Heart right ventricle (tissue), 16 donors: ENCODE data around the gene CHST1. TPM values are rescaled to one million over a fixed set of nuclear protein-coding genes. Genes with fewer than 3 reads are reported as not detected.
A peak's percentile ranks its signal among the peaks of the same experiment; 100 is the strongest.

Experiments used
- ATAC-seq, 8 donors: fragments of 200-7000 bp; cut with Tn5 transposase; one replicate each; pipeline ENCODE4 v1.9.1; 2020; ENCODE audit warnings: mild to moderate bottlenecking in 8 of 8, moderate library complexity in 8 of 8, moderate number of reproducible peaks in 1 of 8
- DNase-seq, 2 donors: peaks; one replicate each; pipeline ENCODE4 v3.0.0-alpha.2; 2020
- H3K27ac ChIP-seq, 10 donors: fragments of 200-600 bp; sonication (generic) in 2 of 10; one replicate each; pipeline versions ENCODE4 v1.5.0 to v1.8.0; 2020 to 2022; ENCODE audit warnings: mild to moderate bottlenecking in 3 of 10
- H3K27me3 ChIP-seq, 7 donors: fragments of 200-600 bp; one replicate each; pipeline ENCODE4 v1.8.0; 2021 to 2022; ENCODE audit warnings: mild to moderate bottlenecking in 2 of 7
- H3K36me3 ChIP-seq, 9 donors: fragments of 200-600 bp; sonication (generic) in 1 of 9; one replicate each; pipeline versions ENCODE4 v1.5.0 to v1.8.0; 2020 to 2022; ENCODE audit warnings: mild to moderate bottlenecking in 2 of 9
- H3K4me1 ChIP-seq, 9 donors: fragments of 200-600 bp; sonication (generic) in 1 of 9; one replicate each; pipeline versions ENCODE4 v1.5.0 to v1.8.0; 2020 to 2022; ENCODE audit warnings: mild to moderate bottlenecking in 4 of 9
- H3K4me3 ChIP-seq, 10 donors: fragments of 200-600 bp; sonication (generic) in 2 of 10; one replicate each; pipeline versions ENCODE4 v1.5.0 to v1.8.0; 2020 to 2022; ENCODE audit warnings: mild to moderate bottlenecking in 7 of 10, moderate library complexity in 2 of 10
- H3K9me3 ChIP-seq, 11 donors: fragments of 200-600 bp in 10 of 11; sonication (generic) in 2 of 11; one replicate each; pipeline versions ENCODE4 v1.5.0 to v1.8.0; 2013 to 2022; ENCODE audit warnings: mild to moderate bottlenecking in 2 of 11, control low read depth in 1 of 11, moderate library complexity in 1 of 11
- CTCF ChIP-seq, 9 donors: fragments of 200-600 bp; sonication (generic) in 2 of 9; IDR thresholded peaks; one replicate each; pipeline versions ENCODE4 v1.5.0 to v1.8.0; 2021 to 2022; ENCODE audit warnings: antibody characterized with exemption in 9 of 9, mild to moderate bottlenecking in 5 of 9, moderate library complexity in 1 of 9
- WGBS, 2 donors: extraction: QIAGEN DNeasy Blood & Tissue Kit; methylation state at CpG; one replicate each; pipeline ENCODE4 v1.1.7; 2013; ENCODE audit warnings: inconsistent platforms in 1 of 2; 5-methylcytosine and 5-hydroxymethylcytosine counted together
- intact Hi-C, 10 donors: fragments of 100-400 bp; cut with DNase I; formaldehyde crosslinking; loops; one replicate each; pipeline versions ENCODE4 v1.11.1 to v1.14.2; 2022
- polyA plus RNA-seq, 2 donors: library from polyadenylated mRNA; stranded (reverse); fragments of 200-250 nt; gene quantifications; one replicate each; pipeline ENCODE4 v1.2.3, GENCODE V29; 2013
- total RNA-seq, 10 donors: library from RNA; stranded (reverse); fragmentation: NEBNext Ultra II Directional in 3 of 10; extraction: Animal tissue kit (Norgen Biotek cat#: 25700) in 3 of 10; gene quantifications; one replicate each; pipeline versions ENCODE4 v1.2.1 to v1.2.4, GENCODE V29; 2021 to 2023
- donor health status: Arrhythmogenic right ventricular cardiomyopathy.
- donor health status: ischemic (EF 13 %, LVEDD 7.1; RV severe dilation, severe dysfunction).
- donor health status: healthy with polysubstance abuse.
- donor health status: DM: no; HTN: yes; CAD: no.
- donor health status: DM: no; HTN: no; CAD: no.
- donor health status: ischemic (EF 25% LVEDD 6.9; RV normal size, moderate dysfunction).
- donor health status: ischemic (EF 25% LVEDD 5.7; RV mildly dilated, moderate dysfunction).
- donor health status: healthy.
- donor health status: DM: yes; HTN: yes; CAD: no.
- donor health status: Ischemic cardiomyopathy.
- donor health status: ischemic (EF 35%, LVEDD 5.7; RV mildly dilated, moderate dysfunction).
- donor health status: nonischemic (EF 11% LVEDD 7.7; RV severe dilation, severe dysfunction).
- donor health status: DM: yes; HTN: yes; CAD: no.
- donor health status: PGD.
- donor health status: ischemic (EF 29% LVEDD 5.4; RV normal size, mild dysfunction).
- donor health status: nonischemic (EF 23%, LVEDD 6.1; RV moderate dilation, normal function).

Gene CHST1
- total and polyA plus RNA-seq, 12 donors, result 0.53 to 7.7 (median 1.9) TPM

DNA sequence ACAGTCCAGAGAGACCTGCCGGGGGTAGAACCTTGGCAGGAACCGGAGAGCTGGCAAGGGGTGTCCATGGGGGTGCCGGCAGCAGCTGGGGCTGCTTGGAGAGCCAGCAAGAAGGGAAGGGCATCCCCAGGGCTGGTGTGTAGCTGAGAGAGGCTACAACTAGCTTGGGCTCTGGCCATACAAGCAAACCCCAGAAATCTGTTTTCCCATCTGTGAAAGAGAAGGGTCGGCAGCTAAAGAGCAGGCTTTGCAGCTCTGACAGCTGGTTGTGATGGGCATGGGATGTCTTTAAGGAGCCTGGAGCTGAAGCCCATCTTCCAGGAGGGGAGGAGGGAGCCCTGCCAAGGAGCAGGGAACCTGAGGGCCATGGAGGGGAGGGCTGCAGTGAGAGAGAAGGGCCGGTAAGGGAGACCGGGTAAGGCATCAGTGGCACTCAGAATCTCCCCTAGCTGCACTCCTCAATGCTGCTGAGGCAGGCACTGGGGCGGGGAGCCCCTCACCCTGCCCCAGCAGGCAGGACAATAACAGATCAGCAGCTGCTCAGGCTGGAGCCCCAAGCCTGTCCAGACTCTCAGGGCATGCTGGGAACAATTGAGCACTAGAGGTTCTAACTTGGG, 3.9 kb downstream of the CHST1 start:
- DNase-seq (no peak), ATAC-seq (no peak)
- 57 to 60% methylated on average over 7 of the region's 7 CpGs for WGBS, 2 donors
- intact Hi-C loops, result loop anchor here in 1 of 10 donors (10.0 kb wide), 1 partner anchor 287 kb away; no protein-coding TSS in a partner anchor
- H3K27ac ChIP-seq, result no peak overlapping the region
- no peaks in the 10 kb centered on the region for H3K9me3 ChIP-seq
- peaks cover 8 to 73% (median 57%) of the 10 kb centered on the region in 9 donors for H3K4me1 ChIP-seq
- no peak for TF ChIP-seq CTCF (IDR thresholded peaks at IDR 0.05)
- no peaks in the 10 kb centered on the region for H3K36me3 ChIP-seq
- peaks cover 0 to 84% (median 19%) of the 10 kb centered on the region in 7 donors for H3K27me3 ChIP-seq
- no peak overlapping the region for H3K4me3 ChIP-seq

DNA sequence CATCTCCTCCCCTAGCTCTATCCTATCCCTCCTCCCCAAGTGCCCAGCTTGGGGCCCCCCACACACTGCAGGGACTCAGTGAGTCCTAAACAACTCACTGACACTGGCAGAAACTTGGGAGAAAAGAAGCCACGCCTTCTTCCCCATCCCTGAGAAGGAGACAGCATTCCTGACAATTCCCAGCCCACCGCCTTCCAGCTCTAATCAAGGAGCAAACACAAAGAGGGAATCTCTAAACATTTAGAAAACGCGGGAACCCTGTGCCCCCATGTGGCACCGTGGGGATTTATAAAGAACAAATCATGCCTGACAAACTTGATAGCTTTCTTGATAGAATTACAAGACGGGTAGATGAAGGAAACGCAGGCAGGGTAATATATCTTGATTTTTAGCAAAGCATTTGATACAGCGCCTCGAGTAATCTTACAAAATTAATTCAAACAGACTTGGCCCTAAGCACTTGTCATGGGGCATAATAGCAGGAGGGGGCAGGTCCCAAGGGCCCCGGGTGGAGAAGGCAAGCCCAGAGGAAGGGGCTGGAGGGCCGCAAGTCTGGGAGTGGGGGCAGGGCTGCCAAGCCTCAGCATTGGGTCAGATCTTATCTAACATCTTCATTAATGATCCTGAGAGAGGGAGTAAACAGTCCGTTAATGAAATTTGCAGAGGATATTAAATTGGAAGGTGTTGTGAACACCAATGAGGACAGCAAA, 4.5 kb downstream of the CHST1 start:
- intact Hi-C loops, result loop anchor here in 1 of 10 donors (10.0 kb wide), 1 partner anchor 286 kb away; no protein-coding TSS in a partner anchor
- no peak for ATAC-seq
- H3K4me1 ChIP-seq, result peaks cover 8 to 71% (median 56%) of the 10 kb centered on the region in 9 donors

DNA sequence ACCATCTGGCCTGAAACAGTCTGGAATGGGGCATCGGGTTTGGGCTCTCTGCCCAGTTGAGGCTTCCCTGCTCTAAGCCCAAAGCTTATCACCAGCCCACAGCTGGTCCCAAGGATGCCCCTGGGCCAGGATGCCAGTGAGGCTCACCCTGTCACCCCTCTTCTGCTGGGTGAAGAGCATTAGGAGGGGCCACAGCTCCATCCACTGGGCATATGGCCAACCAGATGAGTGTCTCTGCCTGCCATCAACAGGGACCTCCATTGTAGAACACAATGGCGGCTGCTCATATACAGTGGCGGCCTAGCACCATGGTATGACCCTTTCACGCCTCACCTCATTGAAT, 5.6 kb downstream of the CHST1 start:
- TF ChIP-seq CTCF (IDR thresholded peaks at IDR 0.05), result no peak
- Histone ChIP-seq H3K9me3 (no peaks in the 10 kb centered on the region), H3K4me1 (peaks cover 8 to 79% (median 61%) of the 10 kb centered on the region in 9 donors), H3K27me3 (peaks cover 0 to 67% (median 17%) of the 10 kb centered on the region in 7 donors), H3K4me3 (no peak overlapping the region), H3K27ac (peak overlapping the region in 5 of 10 donors; percentile 51 to 89 (median 79)), H3K36me3 (no peaks in the 10 kb centered on the region)
- 88 to 89% methylated on average over 4 of the region's 4 CpGs for WGBS, 2 donors
- DNase-seq, result no peak
- ATAC-seq, result no peak
- intact Hi-C loops, result loop anchor here (5.0 to 10.0 kb wide), 12 partner anchors 57 to 287 kb away; no protein-coding TSS in a partner anchor

More for the DNA sequence above, 4.5 kb downstream of the CHST1 start:
- Histone ChIP-seq H3K9me3 (no peaks in the 10 kb centered on the region), H3K27ac (no peak overlapping the region), H3K36me3 (no peaks in the 10 kb centered on the region), H3K27me3 (peaks cover 0 to 78% (median 19%) of the 10 kb centered on the region in 7 donors), H3K4me3 (no peak overlapping the region)
- no peak for DNase-seq
- WGBS, 2 donors, result 47 to 48% methylated on average over 12 of the region's 12 CpGs
- TF ChIP-seq CTCF (IDR thresholded peaks at IDR 0.05), result no peak

- Histone ChIP-seq H3K27me3 (peaks cover 0 to 61% (median 13%) of the 10 kb centered on the region in 7 donors), H3K27ac (peak overlapping the region in 9 of 10 donors; percentile 51 to 89 (median 75)), H3K4me1 (peaks cover 5 to 78% (median 59%) of the 10 kb centered on the region in 9 donors), H3K36me3 (no peaks in the 10 kb centered on the region), H3K4me3 (peak overlapping the region in 4 of 10 donors; percentile 1 to 30 (median 15)), H3K9me3 (no peaks in the 10 kb centered on the region)
- intact Hi-C loops, result loop anchor here (5.0 to 10.0 kb wide), 12 partner anchors 57 to 287 kb away; no protein-coding TSS in a partner anchor
- DNase-seq, result no peak
- TF ChIP-seq CTCF (IDR thresholded peaks at IDR 0.05), result no peak
- 49 to 50% methylated on average over 15 of the region's 15 CpGs for WGBS, 2 donors
- ATAC-seq, result no peak
These were observed 6.2 kb downstream of the CHST1 start for GRCh38 chr11:45659031-45659817.
